Measurements from ENCODE around the gene C1QL4.
"Not testable (repeated sequence)": the region's sequence is repeated elsewhere in the genome, so short reads cannot be mapped to it uniquely, and the experiment has no call there.

Gene C1QL4

GRCh38 chr12:49336645-49337584 lies at the start of gene C1QL4:
Gene C1QL4 (minus strand): TSS chr12:49337188. CDS start chr12:49336477, 711 bp downstream.
- DNase-seq (ENCODE audit: low read depth): no peak
- TF ChIP-seq CTCF (conservative IDR thresholded peaks at IDR 0.05; ENCODE audit: low read depth, low read length): peak; percentile 85
- peak within 1 kb of the TSS; percentile 31 for H3K4me3 ChIP-seq (ENCODE audit: low read length)

GRCh38 chr12:49380184-49380583 lies 43.2 kb upstream of the C1QL4 start:
- not testable (repeated sequence) for DNase-seq (ENCODE audit: low read depth); H3K4me3 ChIP-seq (ENCODE audit: low read length)

GRCh38 chr12:49377386-49377785 lies 40.4 kb upstream of the C1QL4 start:
- DNase-seq (ENCODE audit: low read depth): no peak
- H3K4me3 ChIP-seq (ENCODE audit: low read length): no peak overlapping the region
- TF ChIP-seq CTCF (conservative IDR thresholded peaks at IDR 0.05; ENCODE audit: low read depth, low read length): no peak

GRCh38 chr12:49375406-49375805 lies 38.4 kb upstream of the C1QL4 start:
- TF ChIP-seq CTCF (conservative IDR thresholded peaks at IDR 0.05; ENCODE audit: low read depth, low read length): no peak
- H3K4me3 ChIP-seq (ENCODE audit: low read length): no peak overlapping the region
- DNase-seq (ENCODE audit: low read depth): no peak

GRCh38 chr12:49370539-49370938 lies 33.6 kb upstream of the C1QL4 start:
- TF ChIP-seq CTCF (conservative IDR thresholded peaks at IDR 0.05; ENCODE audit: low read depth, low read length): no peak
- no peak overlapping the region for H3K4me3 ChIP-seq (ENCODE audit: low read length)
- DNase-seq (ENCODE audit: low read depth): no peak

- no peak for DNase-seq (ENCODE audit: low read depth)
- H3K4me3 ChIP-seq (ENCODE audit: low read length): peak overlapping the region; percentile 17
- peak; percentile 39 for TF ChIP-seq CTCF (conservative IDR thresholded peaks at IDR 0.05; ENCODE audit: low read depth, low read length)
Observed at GRCh38 chr12:49369411-49370145, 32.6 kb upstream of the C1QL4 start.

- TF ChIP-seq CTCF (conservative IDR thresholded peaks at IDR 0.05; ENCODE audit: low read depth, low read length): no peak
- no peak for DNase-seq (ENCODE audit: low read depth)
- peak overlapping the region; percentile 90 for H3K4me3 ChIP-seq (ENCODE audit: low read length)
Observed at GRCh38 chr12:49368240-49368600, 31.2 kb upstream of the C1QL4 start.

All from retinal pigment epithelial cell (primary cell).